ENCODE measurements around the gene OGT. TPM values are rescaled to one million over a fixed set of nuclear protein-coding genes. Genes with fewer than 3 reads are reported as not detected.
"Not testable (repeated sequence)": the region's sequence is repeated elsewhere in the genome, so short reads cannot be mapped to it uniquely, and the experiment has no call there.

OGT gene
- total RNA-seq, 1 donor from 2014 or later, result 210 TPM

DNA sequence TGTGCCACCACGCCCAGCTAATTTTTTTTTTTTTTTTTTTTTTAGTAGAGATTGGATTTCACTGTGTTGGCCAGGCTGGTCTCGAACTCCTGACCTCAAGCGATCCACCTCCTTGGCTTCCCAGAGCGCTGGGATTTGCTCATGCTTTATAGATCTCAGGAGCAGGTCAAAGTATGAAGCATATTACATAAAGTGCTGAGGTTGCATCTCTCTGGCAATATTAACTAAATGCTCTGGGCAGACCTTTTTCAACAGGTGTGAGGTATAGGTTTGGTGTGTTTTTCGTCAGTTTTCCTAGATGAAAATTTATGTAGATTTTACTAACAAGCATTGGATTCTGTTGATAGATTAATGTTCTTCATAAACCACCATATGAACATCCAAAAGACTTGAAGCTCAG is 26.0 kb downstream of the OGT start:
- Mint-ChIP-seq H3K27me3 (ENCODE audit: unreplicated experiment) (no peaks in the 10 kb centered on the region), H3K27ac (ENCODE audit: unreplicated experiment) (no peak overlapping the region), H3K9me3 (ENCODE audit: unreplicated experiment) (no peaks in the 10 kb centered on the region), H3K36me3 (ENCODE audit: unreplicated experiment) (peaks cover 25% of the 10 kb centered on the region), H3K4me3 (ENCODE audit: unreplicated experiment) (no peak overlapping the region), H3K4me1 (ENCODE audit: unreplicated experiment) (no peaks in the 10 kb centered on the region)
- no peak for DNase-seq (ENCODE audit: extremely low spot score, unreplicated experiment)
- TF ChIP-seq, protein P1, sequence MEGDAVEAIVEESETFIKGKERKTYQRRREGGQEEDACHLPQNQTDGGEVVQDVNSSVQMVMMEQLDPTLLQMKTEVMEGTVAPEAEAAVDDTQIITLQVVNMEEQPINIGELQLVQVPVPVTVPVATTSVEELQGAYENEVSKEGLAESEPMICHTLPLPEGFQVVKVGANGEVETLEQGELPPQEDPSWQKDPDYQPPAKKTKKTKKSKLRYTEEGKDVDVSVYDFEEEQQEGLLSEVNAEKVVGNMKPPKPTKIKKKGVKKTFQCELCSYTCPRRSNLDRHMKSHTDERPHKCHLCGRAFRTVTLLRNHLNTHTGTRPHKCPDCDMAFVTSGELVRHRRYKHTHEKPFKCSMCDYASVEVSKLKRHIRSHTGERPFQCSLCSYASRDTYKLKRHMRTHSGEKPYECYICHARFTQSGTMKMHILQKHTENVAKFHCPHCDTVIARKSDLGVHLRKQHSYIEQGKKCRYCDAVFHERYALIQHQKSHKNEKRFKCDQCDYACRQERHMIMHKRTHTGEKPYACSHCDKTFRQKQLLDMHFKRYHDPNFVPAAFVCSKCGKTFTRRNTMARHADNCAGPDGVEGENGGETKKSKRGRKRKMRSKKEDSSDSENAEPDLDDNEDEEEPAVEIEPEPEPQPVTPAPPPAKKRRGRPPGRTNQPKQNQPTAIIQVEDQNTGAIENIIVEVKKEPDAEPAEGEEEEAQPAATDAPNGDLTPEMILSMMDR (IDR thresholded peaks at IDR 0.05), result no peak

DNA sequence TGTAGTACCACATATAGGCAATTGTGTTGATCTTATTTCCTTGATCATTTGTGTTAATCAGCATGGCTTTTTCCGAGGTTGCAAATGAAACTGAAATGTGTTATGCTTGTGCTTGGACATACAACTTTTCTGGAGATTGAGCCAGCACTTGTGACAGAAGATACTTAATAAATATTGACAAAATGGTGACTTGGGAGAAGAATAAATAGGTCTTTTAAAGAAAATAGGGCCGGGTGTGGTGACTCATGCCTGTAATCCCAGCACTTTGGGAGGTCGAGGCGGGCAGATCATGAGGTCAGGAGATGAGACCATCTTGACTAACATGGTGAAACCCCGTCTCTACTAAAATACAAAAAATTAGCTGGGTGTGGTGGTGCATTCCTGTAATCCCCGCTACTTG is 26.9 kb downstream of the OGT start:
- not testable (repeated sequence) for H3K4me3 Mint-ChIP-seq (ENCODE audit: unreplicated experiment); DNase-seq (ENCODE audit: extremely low spot score, unreplicated experiment); H3K27me3 Mint-ChIP-seq (ENCODE audit: unreplicated experiment); H3K9me3 Mint-ChIP-seq (ENCODE audit: unreplicated experiment); H3K4me1 Mint-ChIP-seq (ENCODE audit: unreplicated experiment)
- peak overlapping the region; percentile 5 for H3K27ac Mint-ChIP-seq (ENCODE audit: unreplicated experiment)
- H3K36me3 Mint-ChIP-seq (ENCODE audit: unreplicated experiment), result peaks cover 25% of the 10 kb centered on the region

DNA sequence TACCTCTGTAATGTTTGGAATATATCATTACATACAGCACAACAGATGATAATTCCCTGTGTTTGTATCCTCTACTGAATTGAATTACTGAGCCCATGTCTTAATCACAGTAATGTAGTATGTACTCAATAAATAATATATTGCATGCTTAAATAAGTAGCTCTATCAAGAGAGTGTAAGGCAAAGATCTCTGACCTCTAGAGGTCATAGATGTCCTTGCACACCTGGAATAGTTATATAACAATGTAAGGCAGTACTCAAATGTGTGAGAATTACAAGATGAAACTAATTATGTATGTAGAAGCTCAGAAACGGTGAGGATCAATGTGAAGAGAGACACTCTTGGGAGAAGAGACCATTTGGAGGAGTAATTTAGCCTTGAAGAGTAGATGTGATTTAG is 31.0 kb downstream of the OGT start:
- H3K27ac Mint-ChIP-seq (ENCODE audit: unreplicated experiment), result no peak overlapping the region
- no peak overlapping the region for H3K4me3 Mint-ChIP-seq (ENCODE audit: unreplicated experiment)
- peaks cover 36% of the 10 kb centered on the region for H3K36me3 Mint-ChIP-seq (ENCODE audit: unreplicated experiment)
- TF ChIP-seq, protein P1 (IDR thresholded peaks at IDR 0.05), result no peak
- no peaks in the 10 kb centered on the region for H3K4me1 Mint-ChIP-seq (ENCODE audit: unreplicated experiment)
- no peak for DNase-seq (ENCODE audit: extremely low spot score, unreplicated experiment)
- no peaks in the 10 kb centered on the region for H3K27me3 Mint-ChIP-seq (ENCODE audit: unreplicated experiment)
- H3K9me3 Mint-ChIP-seq (ENCODE audit: unreplicated experiment), result no peaks in the 10 kb centered on the region

DNA sequence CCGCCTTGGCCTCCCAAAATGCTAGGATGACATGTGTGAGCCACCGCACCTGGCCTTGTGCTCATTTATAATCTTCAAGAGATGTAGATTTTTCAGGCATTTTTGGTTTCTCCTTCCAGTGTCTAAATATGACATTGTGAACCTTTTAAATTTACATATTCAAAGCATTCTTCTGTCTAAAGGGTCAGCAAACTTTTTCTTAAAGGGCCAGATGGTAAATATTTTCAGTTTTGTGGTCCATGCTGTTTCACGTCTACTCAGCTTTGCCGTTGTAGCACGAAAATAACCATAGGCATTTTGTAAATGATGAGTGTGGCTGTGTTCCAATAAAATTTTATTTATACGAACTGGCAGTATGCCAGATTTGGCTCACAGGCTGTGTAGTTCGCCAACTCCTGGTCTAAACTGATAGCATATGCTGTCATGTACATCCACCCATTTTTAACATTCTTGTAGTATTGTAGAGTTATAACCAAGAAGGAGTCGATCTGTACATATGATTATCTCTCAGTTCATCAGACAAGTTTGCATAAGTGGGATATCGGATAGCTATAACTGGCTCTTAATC is 32.7 kb downstream of the OGT start:
- H3K36me3 Mint-ChIP-seq (ENCODE audit: unreplicated experiment), result peaks cover 32% of the 10 kb centered on the region
- H3K4me1 Mint-ChIP-seq (ENCODE audit: unreplicated experiment), result no peaks in the 10 kb centered on the region
- no peak overlapping the region for H3K27ac Mint-ChIP-seq (ENCODE audit: unreplicated experiment)
- DNase-seq (ENCODE audit: extremely low spot score, unreplicated experiment), result no peak
- no peak overlapping the region for H3K4me3 Mint-ChIP-seq (ENCODE audit: unreplicated experiment)
- TF ChIP-seq, protein P1 (IDR thresholded peaks at IDR 0.05), result no peak
- H3K27me3 Mint-ChIP-seq (ENCODE audit: unreplicated experiment), result no peaks in the 10 kb centered on the region
- H3K9me3 Mint-ChIP-seq (ENCODE audit: unreplicated experiment), result no peaks in the 10 kb centered on the region

DNA sequence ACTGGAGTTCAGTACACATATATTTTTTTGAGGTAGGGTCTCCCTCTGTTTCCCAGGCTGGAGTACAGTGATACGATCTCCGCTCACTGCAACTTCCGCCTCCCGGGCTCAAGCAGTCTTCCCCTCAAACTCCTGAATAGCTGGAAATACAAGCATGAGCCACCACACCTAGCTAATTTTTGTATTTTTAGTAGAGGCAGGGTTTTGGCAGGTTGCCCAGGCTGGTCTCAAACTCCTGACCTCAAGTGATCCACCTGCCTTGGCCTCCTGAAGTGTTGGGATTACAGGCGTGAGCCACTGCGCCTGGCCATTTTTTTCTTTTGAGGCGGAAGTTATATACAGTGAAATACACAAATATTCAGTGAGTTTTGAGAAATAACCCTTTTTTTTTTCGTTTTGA is 38.5 kb downstream of the OGT start:
- not testable (repeated sequence) for H3K9me3 Mint-ChIP-seq (ENCODE audit: unreplicated experiment); H3K27me3 Mint-ChIP-seq (ENCODE audit: unreplicated experiment); H3K27ac Mint-ChIP-seq (ENCODE audit: unreplicated experiment); H3K4me1 Mint-ChIP-seq (ENCODE audit: unreplicated experiment); H3K4me3 Mint-ChIP-seq (ENCODE audit: unreplicated experiment); DNase-seq (ENCODE audit: extremely low spot score, unreplicated experiment)
- peaks cover 31% of the 10 kb centered on the region for H3K36me3 Mint-ChIP-seq (ENCODE audit: unreplicated experiment)

DNA sequence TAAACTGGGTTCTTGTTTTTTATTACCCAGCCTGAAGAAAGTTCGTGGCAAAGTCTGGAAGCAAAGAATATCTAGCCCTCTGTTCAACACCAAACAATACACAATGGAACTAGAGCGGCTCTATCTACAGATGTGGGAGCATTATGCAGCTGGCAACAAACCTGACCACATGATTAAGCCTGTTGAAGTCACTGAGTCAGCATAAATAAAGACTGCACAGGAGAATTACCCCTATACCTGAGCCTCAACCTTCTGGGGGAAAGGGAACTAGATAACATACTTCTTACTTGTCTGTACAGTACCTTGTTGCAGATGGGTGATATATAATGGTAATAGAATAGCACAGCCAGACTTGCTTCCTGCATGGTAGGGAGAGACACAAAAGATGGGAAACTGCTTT is 40.7 kb downstream of the OGT start:
- H3K27me3 Mint-ChIP-seq (ENCODE audit: unreplicated experiment), result no peaks in the 10 kb centered on the region
- no peak overlapping the region for H3K27ac Mint-ChIP-seq (ENCODE audit: unreplicated experiment)
- DNase-seq (ENCODE audit: extremely low spot score, unreplicated experiment), result no peak
- TF ChIP-seq, protein P1 (IDR thresholded peaks at IDR 0.05), result no peak
- peaks cover 2% of the 10 kb centered on the region for H3K4me1 Mint-ChIP-seq (ENCODE audit: unreplicated experiment)
- peaks cover 21% of the 10 kb centered on the region for H3K36me3 Mint-ChIP-seq (ENCODE audit: unreplicated experiment)
- no peaks in the 10 kb centered on the region for H3K9me3 Mint-ChIP-seq (ENCODE audit: unreplicated experiment)
- no peak overlapping the region for H3K4me3 Mint-ChIP-seq (ENCODE audit: unreplicated experiment)

Data from osteocyte (in vitro differentiated cells).